Measurements from ENCODE around the gene IFIH1. TPM values are rescaled to one million over a fixed set of nuclear protein-coding genes. Genes with fewer than 3 reads are reported as not detected.
A peak's percentile ranks its signal among the peaks of the same experiment; 100 is the strongest.

Gene IFIH1
- total RNA-seq: 11.8 TPM

- H3K4me3 ChIP-seq: peak within 1 kb of the TSS; percentile 97 to 98
- DNase-seq (ENCODE audit: low spot score in 2 of 2): peak; percentile 47 to 87
- no peaks in the 10 kb centered on the region for H3K36me3 ChIP-seq
- intact Hi-C loops (cut with DNase I): loop anchor here (2.0 kb wide), 1 partner anchor 24 kb away; no protein-coding TSS in a partner anchor
- H3K4me1 ChIP-seq: peaks cover 5 to 25% of the 10 kb centered on the region in 2 donors
- no peaks in the 10 kb centered on the region for H3K9me3 ChIP-seq
- H3K27ac ChIP-seq: peak within 1 kb of the TSS; percentile 80 to 83
- TF ChIP-seq CTCF (IDR thresholded peaks at IDR 0.05): peak in 2 of 3 experiments; percentile 29 to 41
- H3K27me3 ChIP-seq: no peaks in the 10 kb centered on the region
These were observed at the start of gene IFIH1 for GRCh38 chr2:162318328-162319180. Gene IFIH1, minus strand, starts transcription at chr2:162318684. Its CDS starts 377 bp downstream, at chr2:162318307.

GRCh38 chr2:162365392-162365791 lies 46.9 kb upstream of the IFIH1 start:
- H3K4me3 ChIP-seq: no peak overlapping the region
- no peaks in the 10 kb centered on the region for H3K36me3 ChIP-seq
- DNase-seq (ENCODE audit: low spot score in 2 of 2): no peak
- intact Hi-C loops (cut with DNase I): no loop called here
- no peaks in the 10 kb centered on the region for H3K9me3 ChIP-seq
- peaks cover 0 to 6% of the 10 kb centered on the region in 2 donors for H3K4me1 ChIP-seq
- H3K27ac ChIP-seq: no peak overlapping the region
- H3K27me3 ChIP-seq: no peaks in the 10 kb centered on the region
- TF ChIP-seq CTCF (IDR thresholded peaks at IDR 0.05): no peak

GRCh38 chr2:162344617-162344950 lies 26.1 kb upstream of the IFIH1 start:
- Histone ChIP-seq H3K4me1 (no peaks in the 10 kb centered on the region), H3K27ac (peak overlapping the region; percentile 43 to 67)
- intact Hi-C loops (cut with DNase I): no loop called here

GRCh38 chr2:162343824-162344616 lies 25.5 kb upstream of the IFIH1 start, which contains the start of gene GCA:
Gene GCA, plus strand, starts transcription at chr2:162344132. Its CDS starts 117 bp downstream, at chr2:162344249.
- Histone ChIP-seq H3K27me3 (no peaks in the 10 kb centered on the region), H3K4me3 (peak within 1 kb of the TSS; percentile 64 to 93), H3K27ac (peak within 1 kb of the TSS; percentile 43 to 67), H3K4me1 (no peaks in the 10 kb centered on the region), H3K36me3 (no peaks in the 10 kb centered on the region), H3K9me3 (no peaks in the 10 kb centered on the region)
- DNase-seq (ENCODE audit: low spot score in 2 of 2): peak; percentile 92 to 98
- no peak for TF ChIP-seq CTCF (IDR thresholded peaks at IDR 0.05)
- intact Hi-C loops (cut with DNase I): loop anchor here (2.0 kb wide), 1 partner anchor 25 kb away; the partner anchor contains the start of gene IFIH1

More at GRCh38 chr2:162344617-162344950, 26.1 kb upstream of the IFIH1 start:
- no peak for DNase-seq (ENCODE audit: low spot score in 2 of 2)
- no peaks in the 10 kb centered on the region for H3K36me3 ChIP-seq
- H3K27me3 ChIP-seq: no peaks in the 10 kb centered on the region
- TF ChIP-seq CTCF (IDR thresholded peaks at IDR 0.05): no peak
- H3K9me3 ChIP-seq: no peaks in the 10 kb centered on the region
- H3K4me3 ChIP-seq: peak overlapping the region; percentile 64 to 93

- H3K27ac ChIP-seq: no peak overlapping the region
These were observed 25.0 kb upstream of the IFIH1 start for GRCh38 chr2:162343492-162343823.

More at GRCh38 chr2:162343492-162343823, 25.0 kb upstream of the IFIH1 start:
- no peak for TF ChIP-seq CTCF (IDR thresholded peaks at IDR 0.05)
- peak overlapping the region; percentile 64 to 93 for H3K4me3 ChIP-seq
- no peaks in the 10 kb centered on the region for H3K36me3 ChIP-seq
- intact Hi-C loops (cut with DNase I): loop anchor here (2.0 kb wide), 1 partner anchor 25 kb away; the partner anchor contains the start of gene IFIH1
- H3K9me3 ChIP-seq: no peaks in the 10 kb centered on the region
- H3K4me1 ChIP-seq: no peaks in the 10 kb centered on the region
- no peaks in the 10 kb centered on the region for H3K27me3 ChIP-seq
- DNase-seq (ENCODE audit: low spot score in 2 of 2): no peak

Measured in ascending aorta (tissue), 2 donors.